Suprapubic skin (tissue), 4 donors: ENCODE results near the gene TBC1D22A.

Experiments used
- EP300 ChIP-seq: sonication (generic); formaldehyde crosslinking; IDR thresholded peaks from one replicate; pipeline ENCODE4 v1.6.1; 2017; ENCODE audit warnings: antibody characterized with exemption
- POLR2A ChIP-seq, 2 donors: fragments of 450-650 bp; IDR thresholded peaks; one replicate each; pipeline ENCODE4 v1.6.1; 2017; ENCODE audit warnings: antibody characterized with exemption in 2 of 2, mild to moderate bottlenecking in 2 of 2, moderate library complexity in 2 of 2
- POLR2AphosphoS5 ChIP-seq, 3 donors: sonication (generic); formaldehyde crosslinking; IDR thresholded peaks; one replicate each; pipeline ENCODE4 v1.6.1; 2017; ENCODE audit warnings: antibody characterized with exemption in 3 of 3
- TF ChIP-seq, protein P1 (sequence below), 2 donors: fragments of 200-600 bp in 1 of 2; fragments of 450-650 bp in 1 of 2; sonication (generic) in 1 of 2; IDR thresholded peaks; one replicate each; pipeline ENCODE4 v1.5.1; 2016 to 2019; ENCODE audit warnings: antibody characterized with exemption in 2 of 2, mild to moderate bottlenecking in 1 of 2, moderate library complexity in 1 of 2

DNA sequence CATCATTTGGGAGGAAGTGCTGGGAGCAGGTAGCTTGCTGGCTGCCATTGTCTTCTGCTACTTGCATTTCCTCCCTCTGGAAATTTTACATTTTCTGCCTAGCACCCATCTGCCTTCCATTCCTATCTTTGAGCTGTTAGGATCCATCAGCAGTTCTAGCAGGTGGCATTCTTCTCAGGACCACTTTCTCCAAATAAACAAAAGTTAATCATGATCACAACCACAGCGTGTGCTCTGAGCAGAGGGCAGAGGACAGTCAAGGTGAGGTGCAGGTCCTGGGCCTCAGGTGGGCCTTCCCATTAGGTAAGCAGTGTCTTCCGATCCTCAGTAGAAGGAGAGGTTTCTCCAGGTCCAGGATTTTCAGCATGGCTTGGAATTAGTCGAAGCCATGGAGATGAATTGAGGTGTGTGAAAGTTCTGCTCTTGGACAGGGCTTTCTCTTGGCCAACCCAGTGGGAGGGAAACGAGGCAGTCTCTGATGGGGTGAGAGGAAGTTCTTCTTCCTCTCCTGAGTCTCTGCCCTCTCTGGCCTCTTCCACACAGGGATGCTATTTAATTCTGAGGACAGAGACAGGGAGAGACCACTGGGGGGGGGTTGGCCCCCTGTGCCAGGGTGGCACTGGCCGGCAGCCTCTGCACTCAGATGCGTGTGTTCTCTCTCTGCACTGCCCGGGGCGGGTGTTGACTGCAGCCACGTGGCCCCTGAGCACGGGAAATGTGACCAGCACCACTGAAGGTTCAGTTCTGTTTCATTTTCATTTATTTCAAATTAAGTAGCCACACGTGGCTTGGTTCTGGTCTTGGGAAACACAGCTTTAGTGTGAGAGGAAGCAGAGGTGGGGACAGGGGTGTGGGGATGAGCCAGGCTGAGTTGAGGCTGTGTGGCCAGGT, 170.8 kb downstream of the TBC1D22A start:
- TF ChIP-seq, protein P1, sequence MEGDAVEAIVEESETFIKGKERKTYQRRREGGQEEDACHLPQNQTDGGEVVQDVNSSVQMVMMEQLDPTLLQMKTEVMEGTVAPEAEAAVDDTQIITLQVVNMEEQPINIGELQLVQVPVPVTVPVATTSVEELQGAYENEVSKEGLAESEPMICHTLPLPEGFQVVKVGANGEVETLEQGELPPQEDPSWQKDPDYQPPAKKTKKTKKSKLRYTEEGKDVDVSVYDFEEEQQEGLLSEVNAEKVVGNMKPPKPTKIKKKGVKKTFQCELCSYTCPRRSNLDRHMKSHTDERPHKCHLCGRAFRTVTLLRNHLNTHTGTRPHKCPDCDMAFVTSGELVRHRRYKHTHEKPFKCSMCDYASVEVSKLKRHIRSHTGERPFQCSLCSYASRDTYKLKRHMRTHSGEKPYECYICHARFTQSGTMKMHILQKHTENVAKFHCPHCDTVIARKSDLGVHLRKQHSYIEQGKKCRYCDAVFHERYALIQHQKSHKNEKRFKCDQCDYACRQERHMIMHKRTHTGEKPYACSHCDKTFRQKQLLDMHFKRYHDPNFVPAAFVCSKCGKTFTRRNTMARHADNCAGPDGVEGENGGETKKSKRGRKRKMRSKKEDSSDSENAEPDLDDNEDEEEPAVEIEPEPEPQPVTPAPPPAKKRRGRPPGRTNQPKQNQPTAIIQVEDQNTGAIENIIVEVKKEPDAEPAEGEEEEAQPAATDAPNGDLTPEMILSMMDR (IDR thresholded peaks at IDR 0.05), result no peak
- no peak for TF ChIP-seq EP300
- TF ChIP-seq POLR2A (IDR thresholded peaks at IDR 0.05), result no peak
- no peak for TF ChIP-seq POLR2AphosphoS5 (IDR thresholded peaks at IDR 0.05)
